Neural progenitor cell (in vitro differentiated cells): ENCODE measurements around the gene CA12.

Experiments
- CTCF ChIP-seq: fragments of 200-600 bp; sonication (generic); IDR thresholded peaks from 2 replicates; pipeline ENCODE4 v1.5.1; 2017; ENCODE audit warnings: antibody characterized with exemption, mild to moderate bottlenecking
- EZH2phosphoT487 ChIP-seq: fragments of 200-600 bp; sonication (generic); IDR thresholded peaks from 2 replicates; pipeline ENCODE4 v1.6.1; 2017; ENCODE audit warnings: antibody characterized with exemption

- TF ChIP-seq CTCF (no peak), EZH2phosphoT487 (no peak)
Measured at GRCh38 chr15:63369781-63370180, 11.9 kb downstream of the CA12 start.
